Stimulated activated CD4-positive, alpha-beta T cell treated with anti-CD3 and anti-CD28 coated beads, TNF-alpha, amount 100 ng/mL, for 48 hours (primary cell): Measurements from ENCODE around the gene TIGD6.
"Not testable (repeated sequence)": the region's sequence is repeated elsewhere in the genome, so short reads cannot be mapped to it uniquely, and the experiment has no call there.

ENCODE experiments used
- DNase-seq, 3 donors: peaks; one replicate each; pipeline ENCODE4 v3.0.0-alpha.2; 2020; ENCODE audit warnings: low read depth in 3 of 3

The TIGD6 gene

GRCh38 chr5:149969181-149969930 is 31.1 kb downstream of the TIGD6 start:
- DNase-seq, result no peak

- no peak for DNase-seq
These were observed 33.5 kb downstream of the TIGD6 start for GRCh38 chr5:149966946-149967345.

GRCh38 chr5:149963729-149964128 is 36.7 kb downstream of the TIGD6 start:
- no peak for DNase-seq

- DNase-seq, result no peak
These were observed 37.7 kb downstream of the TIGD6 start for GRCh38 chr5:149962601-149963300.

- DNase-seq, result no peak
These were observed 38.5 kb downstream of the TIGD6 start for GRCh38 chr5:149961957-149962409.

GRCh38 chr5:149961186-149961685 is 39.2 kb downstream of the TIGD6 start:
- no peak for DNase-seq

GRCh38 chr5:149960272-149961185 is 39.9 kb downstream of the TIGD6 start, which contains the start of gene SLC26A2:
SLC26A2 (plus strand) TSS chr5:149960758; CDS start chr5:149977653, 16,895 bp downstream.
- peak; percentile 90 to 92 (median 90) for DNase-seq

- peak; percentile 23 to 41 (median 24) for DNase-seq
These were observed 40.8 kb downstream of the TIGD6 start for GRCh38 chr5:149959406-149960236.

GRCh38 chr5:149957855-149958254 is 42.6 kb downstream of the TIGD6 start:
- DNase-seq, result no peak

- DNase-seq, result no peak
These were observed 43.8 kb downstream of the TIGD6 start for GRCh38 chr5:149956685-149957084.

- DNase-seq, result no peak
These were observed 45.7 kb downstream of the TIGD6 start for GRCh38 chr5:149954798-149955197.

- no peak for DNase-seq
These were observed 46.9 kb downstream of the TIGD6 start for GRCh38 chr5:149953436-149954121.

- no peak for DNase-seq
These were observed 49.2 kb downstream of the TIGD6 start for GRCh38 chr5:149951138-149951749.

- DNase-seq, result no peak
These were observed 51.5 kb downstream of the TIGD6 start for GRCh38 chr5:149948993-149949392.

GRCh38 chr5:149946118-149946517 is 54.3 kb downstream of the TIGD6 start:
- DNase-seq, result no peak

- DNase-seq, result no peak
These were observed 55.8 kb downstream of the TIGD6 start, which contains the start of gene PDE6A for GRCh38 chr5:149944666-149945065. PDE6A (minus strand) TSS chr5:149944793; CDS start chr5:149944673, 120 bp downstream.

- not testable (repeated sequence) for DNase-seq
These were observed 57.1 kb downstream of the TIGD6 start for GRCh38 chr5:149943177-149943949.
